ENCODE data around the gene ZNF18. TPM values are rescaled to one million over a fixed set of nuclear protein-coding genes. Genes with fewer than 3 reads are reported as not detected.
A peak's percentile ranks its signal among the peaks of the same experiment; 100 is the strongest.
"Not testable (repeated sequence)": the region's sequence is repeated elsewhere in the genome, so short reads cannot be mapped to it uniquely, and the experiment has no call there.

Gene ZNF18
- total RNA-seq, 1 donor from 2014 or later = 5.2 TPM

DNA sequence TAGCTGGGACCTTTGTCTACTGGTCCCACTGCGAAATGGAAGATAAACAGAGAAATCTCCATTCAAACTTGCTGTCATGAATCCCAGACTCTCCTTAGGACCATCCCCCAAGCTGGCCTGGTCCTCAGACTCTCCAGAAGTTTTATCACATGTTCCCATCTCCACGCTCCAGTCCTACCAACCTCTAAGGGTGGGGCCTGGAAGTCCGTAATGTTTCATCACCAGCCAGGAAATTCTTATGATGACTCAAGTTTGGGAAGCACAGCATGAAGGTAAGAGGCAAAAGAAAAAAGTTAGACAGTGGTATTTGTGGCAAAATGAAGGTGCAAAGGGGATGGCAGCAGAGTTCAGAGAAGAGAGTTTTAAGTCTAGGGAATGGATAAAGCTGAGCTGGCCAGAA, 52.7 kb downstream of the ZNF18 start:
- Histone ChIP-seq H3K36me3 (no peaks in the 10 kb centered on the region), H3K27ac (no peak overlapping the region), H3K4me1 (no peaks in the 10 kb centered on the region), H3K27me3 (no peaks in the 10 kb centered on the region), H3K4me3 (no peak overlapping the region), H3K9me3 (no peaks in the 10 kb centered on the region)
- TF ChIP-seq, protein P1, sequence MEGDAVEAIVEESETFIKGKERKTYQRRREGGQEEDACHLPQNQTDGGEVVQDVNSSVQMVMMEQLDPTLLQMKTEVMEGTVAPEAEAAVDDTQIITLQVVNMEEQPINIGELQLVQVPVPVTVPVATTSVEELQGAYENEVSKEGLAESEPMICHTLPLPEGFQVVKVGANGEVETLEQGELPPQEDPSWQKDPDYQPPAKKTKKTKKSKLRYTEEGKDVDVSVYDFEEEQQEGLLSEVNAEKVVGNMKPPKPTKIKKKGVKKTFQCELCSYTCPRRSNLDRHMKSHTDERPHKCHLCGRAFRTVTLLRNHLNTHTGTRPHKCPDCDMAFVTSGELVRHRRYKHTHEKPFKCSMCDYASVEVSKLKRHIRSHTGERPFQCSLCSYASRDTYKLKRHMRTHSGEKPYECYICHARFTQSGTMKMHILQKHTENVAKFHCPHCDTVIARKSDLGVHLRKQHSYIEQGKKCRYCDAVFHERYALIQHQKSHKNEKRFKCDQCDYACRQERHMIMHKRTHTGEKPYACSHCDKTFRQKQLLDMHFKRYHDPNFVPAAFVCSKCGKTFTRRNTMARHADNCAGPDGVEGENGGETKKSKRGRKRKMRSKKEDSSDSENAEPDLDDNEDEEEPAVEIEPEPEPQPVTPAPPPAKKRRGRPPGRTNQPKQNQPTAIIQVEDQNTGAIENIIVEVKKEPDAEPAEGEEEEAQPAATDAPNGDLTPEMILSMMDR (IDR thresholded peaks at IDR 0.05) = no peak
- intact Hi-C loops (cut with DNase I) = no loop called here
- no peak for DNase-seq
- ATAC-seq = no peak

DNA sequence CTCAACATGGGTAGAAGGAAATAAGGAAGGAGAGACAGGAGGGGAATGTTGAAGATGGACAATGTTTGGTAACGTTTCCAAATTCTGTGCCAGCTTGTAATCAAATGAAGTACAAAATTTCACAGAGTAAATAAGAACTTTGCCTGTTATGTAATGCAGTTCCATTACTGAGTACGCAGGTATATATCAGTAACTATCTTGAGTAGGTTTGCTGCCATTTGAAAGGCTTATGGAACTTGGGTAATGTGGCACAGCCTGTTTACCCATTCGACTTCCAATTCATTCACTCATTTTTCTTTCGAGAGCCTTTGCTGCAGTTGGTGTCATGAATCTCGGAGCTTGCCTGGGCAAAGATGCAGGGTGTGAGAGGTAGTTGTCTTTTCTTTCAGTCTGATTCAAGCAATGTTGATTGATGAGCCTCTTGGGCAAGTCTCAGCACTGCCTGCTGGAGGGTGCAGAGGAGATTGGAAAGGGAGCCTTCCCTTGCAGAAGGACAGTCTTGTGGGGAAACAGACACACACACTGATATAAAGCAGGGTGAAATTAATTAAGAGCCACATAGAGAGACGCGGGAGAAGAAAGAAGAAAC, 53.4 kb downstream of the ZNF18 start:
- Histone ChIP-seq H3K4me1 (no peaks in the 10 kb centered on the region), H3K27me3 (no peaks in the 10 kb centered on the region), H3K4me3 (no peak overlapping the region), H3K9me3 (no peaks in the 10 kb centered on the region), H3K27ac (no peak overlapping the region), H3K36me3 (no peaks in the 10 kb centered on the region)
- ATAC-seq (no peak), DNase-seq (no peak)
- intact Hi-C loops (cut with DNase I) = no loop called here
- TF ChIP-seq, protein P1 (IDR thresholded peaks at IDR 0.05) = no peak

GRCh38 chr17:11943086-11943485, 54.2 kb downstream of the ZNF18 start:
- H3K4me1 ChIP-seq; H3K9me3 ChIP-seq; ATAC-seq; H3K27ac ChIP-seq; DNase-seq; intact Hi-C loops (cut with DNase I); H3K4me3 ChIP-seq; H3K27me3 ChIP-seq; H3K36me3 ChIP-seq: not testable (repeated sequence)

- DNase-seq (no peak), ATAC-seq (no peak)
- H3K36me3 ChIP-seq = no peaks in the 10 kb centered on the region
- no peak overlapping the region for H3K27ac ChIP-seq
- H3K9me3 ChIP-seq = no peaks in the 10 kb centered on the region
- H3K27me3 ChIP-seq = no peaks in the 10 kb centered on the region
- H3K4me1 ChIP-seq = no peaks in the 10 kb centered on the region
- TF ChIP-seq, protein P1 (IDR thresholded peaks at IDR 0.05) = no peak
- H3K4me3 ChIP-seq = no peak overlapping the region
- intact Hi-C loops (cut with DNase I) = no loop called here
Observed at GRCh38 chr17:11940904-11941303, 56.4 kb downstream of the ZNF18 start.

DNA sequence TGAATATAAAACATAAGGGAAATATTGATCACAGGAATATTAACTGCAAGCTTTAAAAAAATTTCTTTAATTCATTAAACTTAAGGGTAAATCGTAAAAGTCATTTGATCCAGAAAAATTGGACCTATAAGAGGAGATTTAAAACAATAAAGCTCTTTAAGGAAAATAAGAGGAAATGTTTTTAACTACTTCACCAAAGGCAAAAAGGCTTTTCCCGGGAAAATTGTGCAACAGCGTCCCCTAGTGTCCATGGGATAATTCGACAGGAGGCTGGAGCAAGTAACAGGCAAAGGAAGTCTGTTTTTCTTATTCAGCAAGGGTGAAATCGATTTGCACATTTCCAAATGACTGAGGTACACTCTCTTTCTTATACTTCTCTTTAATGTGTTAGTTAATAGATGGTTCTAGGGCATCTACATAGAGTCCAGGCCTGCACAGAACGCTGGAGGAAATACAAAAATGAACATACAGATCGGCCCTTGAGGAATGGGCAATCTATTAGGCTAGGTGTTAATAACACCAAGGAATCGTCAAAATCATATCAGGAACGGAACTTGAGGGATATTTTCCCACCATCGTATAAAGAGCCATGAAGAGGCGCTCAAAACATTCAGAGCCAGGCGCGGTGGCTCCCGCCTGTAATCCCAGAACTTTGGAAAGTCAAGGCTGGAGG, 61.4 kb downstream of the ZNF18 start:
- TF ChIP-seq, protein P1 (IDR thresholded peaks at IDR 0.05) = peak; percentile 82
- Histone ChIP-seq H3K4me1 (no peaks in the 10 kb centered on the region), H3K9me3 (no peaks in the 10 kb centered on the region), H3K27ac (no peak overlapping the region), H3K36me3 (no peaks in the 10 kb centered on the region), H3K27me3 (no peaks in the 10 kb centered on the region), H3K4me3 (no peak overlapping the region)
- DNase-seq (no peak), ATAC-seq (no peak)
- intact Hi-C loops (cut with DNase I) = no loop called here

DNA sequence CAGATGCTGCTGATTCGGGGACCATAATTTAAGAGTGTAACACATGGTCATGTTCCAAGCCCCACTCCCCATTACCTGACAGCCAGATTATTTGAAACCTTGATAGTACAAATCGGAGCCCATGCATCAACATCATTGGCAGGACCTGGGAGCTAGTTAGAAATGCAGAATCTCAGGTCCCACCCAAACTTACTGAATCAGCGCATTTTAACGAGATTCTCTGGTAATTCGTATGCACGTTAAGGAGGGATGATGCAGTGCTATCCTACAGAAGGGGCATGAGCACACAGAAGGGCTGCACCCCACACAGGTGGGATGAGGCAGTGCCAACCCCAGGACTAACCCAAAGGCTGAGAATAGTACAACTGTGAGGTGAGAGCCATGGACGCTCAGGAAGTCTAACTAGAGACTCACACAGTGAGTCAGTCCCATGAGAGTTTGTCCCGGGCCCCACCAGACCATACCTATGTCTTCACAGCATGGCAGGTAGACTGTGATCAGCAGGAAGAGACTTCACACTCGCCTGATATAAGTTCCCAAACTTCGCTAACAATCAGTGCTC, 64.9 kb downstream of the ZNF18 start:
- DNase-seq (no peak), ATAC-seq (no peak)
- no peak overlapping the region for H3K27ac ChIP-seq
- intact Hi-C loops (cut with DNase I) = no loop called here
- H3K4me3 ChIP-seq = no peak overlapping the region
- no peaks in the 10 kb centered on the region for H3K4me1 ChIP-seq
- no peaks in the 10 kb centered on the region for H3K9me3 ChIP-seq
- no peaks in the 10 kb centered on the region for H3K36me3 ChIP-seq
- no peaks in the 10 kb centered on the region for H3K27me3 ChIP-seq
- TF ChIP-seq, protein P1 (IDR thresholded peaks at IDR 0.05) = no peak

All from upper lobe of right lung (tissue), 1 donor.